Stimulated activated CD4-positive, alpha-beta T cell treated with anti-CD3 and anti-CD28 coated beads, Interleukin-4, amount 100 ng/mL, for 48 hours (primary cell): ENCODE measurements around the gene SAMD8.
"Not testable (repeated sequence)": the region's sequence is repeated elsewhere in the genome, so short reads cannot be mapped to it uniquely, and the experiment has no call there.

Experiments used
- DNase-seq, 2 donors: peaks; one replicate each; pipeline ENCODE4 v3.0.0-alpha.2; 2020; ENCODE audit warnings: low read depth in 2 of 2

The SAMD8 gene

GRCh38 chr10:75107756-75108683 lies 3.4 kb upstream of the SAMD8 start:
- DNase-seq: no peak

DNA sequence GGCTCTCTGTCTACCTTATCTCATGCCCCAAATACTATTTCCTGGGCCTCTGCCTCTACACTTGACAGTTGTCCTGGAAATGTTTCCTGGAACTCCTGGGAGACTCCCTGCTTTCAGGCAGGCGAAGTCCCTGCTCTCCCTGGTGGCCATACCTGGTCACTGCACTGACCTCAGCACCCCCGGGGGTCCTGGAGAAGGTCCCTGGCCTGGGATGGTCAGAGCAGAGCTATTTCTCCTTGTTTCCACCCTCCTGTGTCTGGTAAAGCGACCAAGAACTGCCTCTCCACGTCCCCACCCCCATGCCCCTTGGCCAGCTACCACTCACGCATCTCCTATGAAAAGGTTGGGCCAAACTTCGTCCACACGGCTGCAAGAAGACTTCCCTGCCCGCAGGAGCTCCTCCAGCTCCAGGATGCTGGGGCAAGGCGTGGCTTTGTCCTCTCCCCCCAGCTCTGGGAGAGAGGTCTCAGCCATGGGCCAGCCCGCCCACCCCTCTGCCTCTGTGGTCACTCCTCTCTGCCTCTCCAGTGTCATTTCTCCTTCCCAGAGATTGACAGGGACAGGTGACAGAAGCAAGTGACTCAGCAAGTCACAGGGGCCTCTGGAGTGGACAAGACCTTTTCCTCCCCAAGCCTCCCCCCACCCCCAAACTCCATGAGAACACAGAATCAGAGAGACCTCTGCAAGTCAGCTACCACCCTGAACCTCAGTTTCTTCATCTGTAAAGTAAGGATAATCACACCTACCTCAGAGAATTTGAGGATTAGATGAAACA lies 2.6 kb upstream of the SAMD8 start:
- DNase-seq: no peak

- DNase-seq: no peak
Measured at GRCh38 chr10:75109459-75109778, 2.0 kb upstream of the SAMD8 start.

- no peak for DNase-seq
Measured at GRCh38 chr10:75110006-75110632, 1.3 kb upstream of the SAMD8 start.

DNA sequence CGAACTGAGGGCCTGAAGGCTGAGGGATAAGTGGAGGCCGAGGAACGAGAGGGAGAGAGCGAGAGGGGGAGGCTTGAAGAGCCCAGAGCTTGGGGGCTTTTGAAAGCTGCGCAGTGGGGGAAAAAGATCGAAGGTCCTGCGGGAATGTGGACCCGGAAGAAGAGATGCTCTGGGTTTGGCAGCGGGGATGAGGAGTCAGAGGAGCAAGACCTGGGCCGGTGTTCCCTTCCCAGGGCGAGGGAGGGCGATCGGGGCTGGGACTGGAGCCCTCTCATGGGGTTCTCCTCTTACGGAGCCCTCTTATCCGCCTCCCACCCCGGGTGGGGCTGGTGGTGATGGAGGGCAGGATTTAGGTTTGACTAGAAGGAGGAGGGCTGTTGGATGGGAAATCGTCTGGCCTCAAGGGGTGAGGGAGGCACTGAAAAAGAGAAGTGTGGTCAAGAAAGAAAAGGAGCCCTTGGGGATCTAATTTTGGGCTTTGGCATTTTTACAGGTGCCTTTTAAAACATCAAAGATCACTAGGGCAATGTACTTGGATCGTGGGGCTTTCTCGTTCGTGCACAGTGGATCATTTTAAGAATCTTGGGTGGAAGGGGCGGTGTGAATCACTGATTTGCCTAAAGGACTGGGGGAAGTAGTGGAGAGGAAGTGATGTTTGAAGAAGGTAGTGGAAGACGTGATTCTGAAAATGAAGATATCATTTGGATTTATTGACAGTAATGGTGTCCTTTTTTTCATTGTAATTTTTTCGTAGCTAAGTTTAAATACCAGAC lies 637 bp downstream of the SAMD8 start:
- DNase-seq: peak; percentile 20 to 21

- DNase-seq: no peak
Measured at GRCh38 chr10:75115137-75115536, 3.7 kb downstream of the SAMD8 start.

- not testable (repeated sequence) for DNase-seq
Measured at GRCh38 chr10:75116941-75117775, 5.7 kb downstream of the SAMD8 start.

DNA sequence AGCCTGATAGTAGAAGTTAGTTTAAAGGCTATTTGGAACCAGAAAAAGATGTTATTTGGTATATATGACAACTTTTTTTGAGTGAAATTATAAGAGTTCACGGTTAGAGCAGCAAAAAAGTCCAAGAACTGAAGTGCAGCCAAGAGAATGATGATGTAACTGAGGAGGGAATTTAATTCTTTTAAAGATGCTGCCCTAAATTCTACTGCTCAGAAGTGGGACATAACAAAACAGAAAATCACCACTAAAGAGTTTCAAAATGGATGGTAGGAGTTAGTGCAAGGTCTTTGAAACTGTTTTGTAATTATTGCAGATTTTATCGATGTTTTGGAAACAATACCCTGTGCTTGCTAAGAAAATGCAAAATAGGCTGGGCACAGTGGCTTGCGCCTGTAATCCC lies 6.5 kb downstream of the SAMD8 start:
- no peak for DNase-seq

DNA sequence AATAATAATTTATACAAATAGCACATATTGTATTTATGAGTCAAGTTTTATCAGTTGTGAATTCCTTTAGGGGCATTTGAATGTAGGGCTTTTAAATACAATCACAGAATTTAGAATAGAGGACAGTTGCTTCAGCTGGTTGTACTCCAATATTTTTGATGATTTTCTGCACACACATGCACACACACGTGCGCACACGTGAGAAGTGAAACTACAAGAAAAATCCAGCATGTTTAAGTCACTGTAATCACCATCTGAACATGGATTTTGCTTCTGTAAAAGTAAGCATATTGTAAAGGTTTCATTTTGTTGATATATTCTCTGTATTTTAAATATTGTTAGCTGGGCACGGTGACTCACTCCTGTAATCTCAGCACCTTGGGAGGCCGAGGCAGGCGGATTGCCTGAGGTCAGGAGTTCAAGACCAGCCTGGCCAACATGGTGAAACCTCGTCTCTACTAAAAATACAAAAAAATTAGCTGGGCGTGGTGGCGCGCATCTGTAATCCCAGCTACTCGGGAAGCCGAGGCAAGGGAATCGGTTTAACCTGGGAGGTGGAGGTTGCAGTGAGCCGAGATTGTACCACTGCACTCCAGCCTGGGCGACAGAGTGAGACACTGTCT lies 8.1 kb downstream of the SAMD8 start:
- DNase-seq: not testable (repeated sequence)

- DNase-seq: no peak
Measured at GRCh38 chr10:75121322-75121721, 9.9 kb downstream of the SAMD8 start.

- DNase-seq: no peak
Measured at GRCh38 chr10:75122505-75122904, 11.0 kb downstream of the SAMD8 start.

GRCh38 chr10:75123088-75123682 lies 11.7 kb downstream of the SAMD8 start:
- no peak for DNase-seq

- no peak for DNase-seq
Measured at GRCh38 chr10:75126277-75126676, 14.8 kb downstream of the SAMD8 start.

DNA sequence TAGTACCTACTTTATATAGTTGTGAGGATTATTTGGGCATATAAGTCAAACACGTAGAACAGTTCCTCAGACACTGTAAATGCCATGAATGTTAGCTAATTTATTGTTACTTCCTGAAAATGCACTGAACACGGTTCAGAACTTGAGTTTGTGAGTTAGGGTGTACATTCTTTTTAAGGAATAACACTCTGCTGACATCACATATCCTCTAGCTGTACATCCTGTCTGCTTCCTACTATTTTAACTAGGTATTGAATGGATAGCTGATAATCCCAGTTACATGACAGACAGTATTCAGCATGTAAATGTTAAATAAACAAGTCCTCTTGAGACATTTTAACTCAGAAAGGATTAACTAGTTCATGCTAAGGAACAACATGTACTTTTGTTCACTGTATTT lies 16.0 kb downstream of the SAMD8 start:
- no peak for DNase-seq

DNA sequence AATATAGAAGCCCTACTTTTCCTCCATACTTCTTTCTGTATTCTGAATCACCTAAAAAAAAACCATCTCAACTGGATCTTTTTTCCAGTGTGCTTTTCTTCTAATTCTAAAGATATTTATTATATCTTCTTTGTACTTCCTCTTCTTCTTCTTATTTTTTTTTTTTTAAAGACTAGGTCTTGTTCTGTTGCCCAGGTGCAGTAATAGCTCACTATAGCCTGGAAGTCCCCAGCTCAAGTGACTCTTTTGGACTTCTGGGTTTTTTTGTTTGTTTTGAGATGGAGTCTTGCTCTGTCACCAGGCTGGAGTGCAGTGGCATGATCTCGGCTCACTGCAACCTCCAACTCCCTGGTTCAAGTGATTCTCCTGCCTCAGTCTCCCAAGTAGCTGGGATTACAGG lies 17.5 kb downstream of the SAMD8 start:
- DNase-seq: not testable (repeated sequence)

DNA sequence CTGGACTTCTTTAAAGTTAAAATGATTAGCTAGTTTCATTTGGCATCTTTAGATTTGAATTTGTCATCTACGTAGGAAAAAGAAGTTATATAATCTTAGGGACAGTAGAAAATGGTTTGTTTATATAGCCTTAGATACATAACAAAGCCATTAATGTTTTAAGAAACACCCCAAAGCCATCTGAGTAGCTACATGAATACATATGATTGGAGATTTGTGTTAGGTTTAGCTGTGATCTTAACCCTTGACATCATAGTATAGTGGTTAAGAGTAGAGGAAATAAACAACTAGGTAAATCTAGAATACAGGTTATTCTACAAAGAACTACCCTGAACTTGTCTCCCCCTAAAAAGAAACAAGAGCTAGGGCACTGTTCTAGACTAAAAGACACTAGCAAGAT lies 18.1 kb downstream of the SAMD8 start:
- DNase-seq: no peak

DNA sequence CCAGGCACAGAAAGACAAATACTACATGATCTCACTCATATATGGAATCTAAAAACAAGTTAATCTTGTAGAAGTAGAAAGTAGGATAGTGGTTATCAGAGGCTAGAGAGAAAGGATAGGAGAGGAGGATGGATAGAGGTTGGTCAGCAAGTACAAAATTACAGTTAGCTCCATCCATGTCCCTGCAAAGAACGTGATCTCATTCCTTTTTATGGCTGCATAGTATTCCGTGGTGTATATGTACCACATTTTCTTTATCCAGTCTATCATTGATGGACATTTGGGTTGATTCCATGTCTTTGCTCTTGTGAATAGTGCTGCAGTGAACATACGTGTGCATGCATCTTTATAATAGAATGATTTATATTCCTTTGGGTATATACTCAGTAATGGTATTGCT lies 22.2 kb downstream of the SAMD8 start:
- not testable (repeated sequence) for DNase-seq

GRCh38 chr10:75136346-75136745 lies 24.9 kb downstream of the SAMD8 start:
- no peak for DNase-seq

- peak in 1 of 2 donors; percentile 27 for DNase-seq
Measured at GRCh38 chr10:75137533-75138438, 26.3 kb downstream of the SAMD8 start.
